Activated T-cell treated with anti-CD3 and anti-CD28 coated beads, Interleukin-2, amount 50 U/mL, for 4 hours (primary cell): Measurements from ENCODE around the gene UMAD1. TPM values are rescaled to one million over a fixed set of nuclear protein-coding genes. Genes with fewer than 3 reads are reported as not detected.

Source experiments
- ATAC-seq, 2 donors: fragments of 200-7000 bp; cut with Tn5 transposase; one replicate each; pipeline ENCODE4 v1.10.0; 2021
- DNase-seq: peaks from one replicate; pipeline ENCODE4 v3.0.0-alpha.2; 2020
- H3K27me3 Mint-ChIP-seq: one replicate; pipeline ENCODE4 v1.8.0; 2021; ENCODE audit warnings: low read depth, mixed read lengths
- H3K36me3 Mint-ChIP-seq: one replicate; pipeline ENCODE4 v1.8.0; 2022; ENCODE audit warnings: mixed read lengths; ENCODE audit not compliant: insufficient read depth
- H3K4me1 Mint-ChIP-seq: one replicate; pipeline ENCODE4 v1.8.0; 2021; ENCODE audit warnings: low read depth, mixed read lengths
- H3K4me3 Mint-ChIP-seq: one replicate; pipeline ENCODE4 v1.8.0; 2021; ENCODE audit warnings: mild to moderate bottlenecking, moderate library complexity, mixed read lengths
- H3K9me3 Mint-ChIP-seq: one replicate; pipeline ENCODE4 v1.8.0; 2021; ENCODE audit warnings: mixed read lengths
- total RNA-seq, 3 donors: library from RNA; stranded (reverse); gene quantifications; one replicate each; pipeline ENCODE4 v1.2.1, GENCODE V29; 2021

The UMAD1 gene
- total RNA-seq, 3 donors from 2014 or later = 12.5 to 16.9 (median 13.9) TPM

DNA sequence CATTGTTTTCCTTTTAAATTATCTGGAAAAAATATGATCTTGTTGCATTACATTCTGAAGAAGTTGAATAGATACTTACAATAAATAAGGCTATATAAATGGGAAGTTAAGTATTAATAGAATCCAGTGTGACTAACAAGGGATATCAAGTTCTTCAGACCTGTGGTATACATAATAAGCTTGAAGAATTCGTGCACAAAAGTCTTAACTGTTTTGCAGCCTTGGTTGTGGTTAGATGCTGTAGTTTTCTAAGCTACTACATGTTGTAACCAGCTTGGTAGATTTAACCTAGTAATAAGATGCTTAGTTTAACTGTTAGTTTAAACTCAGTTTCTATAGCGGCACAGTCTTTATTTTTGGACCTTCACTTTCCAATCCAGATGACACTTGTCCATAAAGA lies 221.8 kb downstream of the UMAD1 start:
- no peaks in the 10 kb centered on the region for H3K9me3 Mint-ChIP-seq
- H3K4me1 Mint-ChIP-seq = peaks cover 4% of the 10 kb centered on the region
- H3K4me3 Mint-ChIP-seq = no peak overlapping the region
- ATAC-seq = no peak
- no peaks in the 10 kb centered on the region for H3K27me3 Mint-ChIP-seq
- no peak for DNase-seq
- H3K36me3 Mint-ChIP-seq = no peaks in the 10 kb centered on the region

DNA sequence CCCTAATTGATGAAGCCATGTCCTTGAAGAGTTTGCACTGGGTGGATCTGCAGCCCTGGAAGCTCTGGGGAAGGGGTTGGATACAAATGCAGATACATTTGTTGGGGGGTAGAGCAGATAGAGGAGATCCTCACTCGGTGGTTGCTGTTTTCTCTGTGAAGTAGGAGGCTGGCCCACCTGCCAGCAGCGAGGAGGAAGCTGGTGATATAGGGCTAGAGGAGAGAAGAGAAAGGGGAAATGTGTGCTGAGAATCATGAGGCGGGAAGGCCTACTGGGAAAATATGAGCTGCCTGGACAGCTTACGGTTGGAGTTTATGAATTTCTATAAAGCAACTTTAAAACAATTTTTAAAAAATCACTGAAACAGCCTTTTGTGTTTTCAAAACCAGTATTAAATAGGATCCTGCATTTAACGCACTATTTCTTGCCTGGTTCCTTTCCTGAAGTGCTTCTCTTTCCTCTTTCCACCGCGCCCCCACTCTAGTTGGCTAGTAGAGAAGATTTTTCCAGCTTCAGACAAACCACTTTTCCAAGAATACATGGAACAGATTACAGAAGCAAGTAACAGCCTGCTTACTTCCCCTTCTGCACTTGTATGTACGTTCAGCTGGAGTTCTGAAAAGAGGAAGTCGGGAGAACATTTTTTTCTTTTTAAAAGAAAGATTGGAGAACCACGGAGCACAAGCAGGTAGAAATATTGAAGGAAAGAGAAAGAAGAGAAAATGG lies 227.5 kb downstream of the UMAD1 start:
- Mint-ChIP-seq H3K27me3 (no peaks in the 10 kb centered on the region), H3K4me3 (no peak overlapping the region), H3K36me3 (peaks cover 6% of the 10 kb centered on the region), H3K4me1 (no peaks in the 10 kb centered on the region), H3K9me3 (no peaks in the 10 kb centered on the region)
- ATAC-seq (no peak), DNase-seq (no peak)

DNA sequence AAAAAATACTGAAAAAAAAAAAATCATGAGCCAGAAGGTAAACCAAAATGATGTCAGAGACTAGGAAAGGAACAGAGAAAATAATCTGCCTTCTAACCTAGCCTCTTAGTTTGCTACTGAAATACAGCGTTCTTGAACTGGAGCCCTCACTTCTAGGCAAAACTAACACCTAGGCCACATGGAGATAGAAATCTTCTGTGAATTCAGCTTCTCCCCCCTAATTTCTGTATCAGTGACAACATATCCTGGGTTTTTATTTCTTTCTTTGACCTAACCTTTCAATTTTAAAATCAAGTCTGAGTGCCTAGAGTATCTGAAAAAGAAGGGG lies 228.0 kb downstream of the UMAD1 start:
- Mint-ChIP-seq H3K27me3 (no peaks in the 10 kb centered on the region), H3K9me3 (no peaks in the 10 kb centered on the region), H3K4me1 (no peaks in the 10 kb centered on the region), H3K36me3 (peaks cover 6% of the 10 kb centered on the region), H3K4me3 (no peak overlapping the region)
- ATAC-seq (no peak), DNase-seq (no peak)

DNA sequence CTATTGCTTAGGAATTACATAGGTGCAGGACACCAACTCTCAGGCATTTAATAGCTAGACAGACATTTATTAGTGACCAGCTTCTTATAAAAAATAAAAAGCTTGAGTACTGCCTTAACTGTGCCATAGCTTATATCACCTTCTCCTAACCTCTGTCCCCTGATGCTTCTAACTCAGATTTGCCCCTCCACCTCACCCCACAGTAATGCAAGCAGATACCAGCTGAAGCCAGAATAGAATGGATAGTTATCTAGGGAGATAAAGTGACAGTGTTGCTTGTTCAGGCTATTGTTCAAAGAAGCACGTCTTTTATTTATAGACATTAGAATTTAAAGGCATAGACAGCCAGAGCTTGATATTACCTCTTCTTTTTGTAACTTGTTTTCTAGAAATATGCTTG lies 228.5 kb downstream of the UMAD1 start:
- no peak for ATAC-seq
- Mint-ChIP-seq H3K27me3 (no peaks in the 10 kb centered on the region), H3K9me3 (no peaks in the 10 kb centered on the region), H3K4me1 (no peaks in the 10 kb centered on the region), H3K36me3 (peaks cover 11% of the 10 kb centered on the region), H3K4me3 (no peak overlapping the region)
- no peak for DNase-seq

DNA sequence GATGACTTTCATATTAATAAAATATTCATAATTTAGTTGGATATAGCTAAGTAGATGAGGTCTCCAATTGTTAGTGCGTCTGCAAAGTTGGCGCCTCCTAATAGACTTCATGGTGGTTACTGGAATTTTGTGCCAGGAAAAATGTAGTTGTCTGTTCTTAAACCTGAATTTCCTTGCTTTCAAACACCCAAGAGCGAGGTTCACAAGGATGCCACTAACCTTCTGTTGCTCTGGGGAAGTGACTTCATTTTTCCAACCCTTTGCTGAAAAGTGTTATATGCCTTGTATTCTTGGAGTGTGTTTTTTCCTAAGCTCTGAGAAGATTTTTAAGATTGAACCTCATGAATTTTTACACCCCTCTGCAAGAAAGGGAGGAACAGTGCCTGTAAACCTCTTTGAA lies 229.1 kb downstream of the UMAD1 start:
- DNase-seq (no peak), ATAC-seq (no peak)
- Mint-ChIP-seq H3K9me3 (no peaks in the 10 kb centered on the region), H3K4me1 (no peaks in the 10 kb centered on the region), H3K27me3 (no peaks in the 10 kb centered on the region), H3K36me3 (peaks cover 13% of the 10 kb centered on the region), H3K4me3 (no peak overlapping the region)

DNA sequence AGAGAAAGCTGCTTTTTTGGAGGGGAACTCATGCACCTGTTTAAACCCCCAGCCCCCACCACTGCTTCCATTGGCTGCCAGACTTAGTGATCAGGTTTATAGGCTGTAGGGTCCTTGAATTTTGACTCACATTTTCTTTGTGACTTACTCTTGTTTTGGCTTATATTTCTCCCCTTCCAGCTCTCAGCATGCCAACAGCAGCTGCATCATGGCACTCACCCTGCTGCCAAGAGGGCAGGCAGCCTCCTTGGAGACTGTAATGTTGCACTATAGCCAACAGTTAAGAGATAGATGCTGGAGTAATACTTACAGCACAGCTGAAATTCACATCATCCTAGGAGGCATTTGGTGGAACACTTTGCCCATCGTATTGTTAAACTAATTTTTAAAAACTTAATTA lies 230.0 kb downstream of the UMAD1 start:
- peaks cover 16% of the 10 kb centered on the region for H3K36me3 Mint-ChIP-seq
- H3K9me3 Mint-ChIP-seq = no peaks in the 10 kb centered on the region
- ATAC-seq = no peak
- H3K4me1 Mint-ChIP-seq = no peaks in the 10 kb centered on the region
- no peak overlapping the region for H3K4me3 Mint-ChIP-seq
- H3K27me3 Mint-ChIP-seq = no peaks in the 10 kb centered on the region
- no peak for DNase-seq

DNA sequence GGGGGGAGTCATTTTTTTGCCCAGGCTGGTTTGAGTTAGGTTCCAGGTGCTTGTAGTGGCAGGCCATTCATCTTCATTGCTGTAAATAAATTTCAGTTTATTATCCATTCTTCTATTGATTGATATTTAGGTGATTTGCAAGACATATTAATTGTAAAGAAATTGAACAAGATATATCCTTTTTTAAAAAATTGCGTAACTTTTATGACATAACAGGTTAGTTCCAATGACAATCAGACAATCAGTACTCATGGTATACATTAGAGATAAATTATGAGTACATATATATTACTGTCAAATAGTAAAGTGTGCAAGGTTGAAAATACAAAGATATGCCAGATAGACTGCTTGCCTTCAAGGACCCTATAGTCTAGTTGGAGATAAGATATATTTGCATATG lies 235.9 kb downstream of the UMAD1 start:
- DNase-seq (no peak), ATAC-seq (no peak)
- H3K27me3 Mint-ChIP-seq = no peaks in the 10 kb centered on the region
- H3K4me3 Mint-ChIP-seq = no peak overlapping the region
- no peaks in the 10 kb centered on the region for H3K4me1 Mint-ChIP-seq
- H3K36me3 Mint-ChIP-seq = peaks cover 24% of the 10 kb centered on the region
- no peaks in the 10 kb centered on the region for H3K9me3 Mint-ChIP-seq

DNA sequence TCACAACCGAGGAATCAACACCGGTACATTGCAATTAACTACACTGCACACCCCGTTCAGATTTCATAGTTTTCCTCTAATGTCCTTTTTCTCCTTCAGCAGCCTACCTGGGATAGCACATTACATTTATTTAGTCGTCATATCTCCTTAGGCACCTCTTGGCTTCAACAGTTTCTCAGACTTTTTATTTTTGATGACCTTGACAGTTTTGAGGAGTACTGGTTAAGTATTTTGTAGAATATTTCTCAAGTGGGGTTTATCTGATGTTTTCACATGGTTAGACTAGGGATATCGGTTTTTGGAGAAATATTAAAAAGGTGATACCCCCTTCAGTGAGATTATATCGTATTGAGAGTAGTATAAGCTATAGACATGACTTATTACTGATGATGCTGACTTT lies 241.0 kb downstream of the UMAD1 start:
- no peaks in the 10 kb centered on the region for H3K4me1 Mint-ChIP-seq
- H3K9me3 Mint-ChIP-seq = no peaks in the 10 kb centered on the region
- no peak overlapping the region for H3K4me3 Mint-ChIP-seq
- H3K36me3 Mint-ChIP-seq = peaks cover 8% of the 10 kb centered on the region
- no peak for ATAC-seq
- no peaks in the 10 kb centered on the region for H3K27me3 Mint-ChIP-seq
- DNase-seq = no peak

DNA sequence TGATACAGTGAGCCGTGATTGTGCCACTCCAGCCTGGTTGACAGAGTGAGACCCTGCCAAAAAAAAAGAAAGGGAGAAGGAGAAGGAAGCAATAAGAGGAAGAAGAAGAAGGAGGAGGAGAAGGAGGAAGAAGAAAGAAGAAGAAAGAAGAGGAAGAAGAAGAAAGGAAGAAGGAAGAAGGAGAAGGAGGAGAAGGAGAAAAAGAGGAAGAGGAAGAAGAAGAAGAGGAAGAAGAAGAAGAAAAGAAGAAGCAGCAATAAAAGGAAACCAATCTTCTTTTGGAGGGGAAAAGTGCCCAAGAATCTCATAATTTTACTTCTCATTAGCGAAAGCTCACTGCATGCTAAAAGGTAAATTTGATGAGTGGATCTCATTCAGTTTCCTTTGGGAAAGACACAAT lies 242.3 kb downstream of the UMAD1 start:
- Mint-ChIP-seq H3K9me3 (no peaks in the 10 kb centered on the region), H3K4me3 (no peak overlapping the region), H3K36me3 (peaks cover 4% of the 10 kb centered on the region), H3K4me1 (no peaks in the 10 kb centered on the region), H3K27me3 (no peaks in the 10 kb centered on the region)
- no peak for DNase-seq
- no peak for ATAC-seq

DNA sequence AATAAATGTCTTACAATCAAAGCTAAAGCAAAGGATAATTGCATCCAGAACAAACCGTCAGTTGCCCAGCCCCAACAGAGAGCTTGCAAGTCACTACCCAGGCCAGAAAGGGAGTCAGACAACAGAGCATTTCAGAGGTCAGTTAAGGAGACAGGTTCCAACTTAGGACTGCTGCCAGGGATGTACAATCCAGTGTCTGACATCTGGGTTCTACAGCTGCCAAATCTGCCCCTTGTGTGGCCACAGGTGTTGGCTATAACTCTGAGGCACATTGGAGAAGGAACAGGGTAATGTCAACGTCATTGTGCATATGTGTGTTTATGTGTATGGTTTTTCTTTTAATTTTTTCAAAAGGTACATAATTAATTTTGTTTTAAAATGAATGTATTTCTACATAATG lies 242.8 kb downstream of the UMAD1 start:
- no peaks in the 10 kb centered on the region for H3K4me1 Mint-ChIP-seq
- H3K36me3 Mint-ChIP-seq = no peaks in the 10 kb centered on the region
- no peaks in the 10 kb centered on the region for H3K9me3 Mint-ChIP-seq
- no peak for DNase-seq
- no peak for ATAC-seq
- H3K4me3 Mint-ChIP-seq = no peak overlapping the region
- no peaks in the 10 kb centered on the region for H3K27me3 Mint-ChIP-seq

DNA sequence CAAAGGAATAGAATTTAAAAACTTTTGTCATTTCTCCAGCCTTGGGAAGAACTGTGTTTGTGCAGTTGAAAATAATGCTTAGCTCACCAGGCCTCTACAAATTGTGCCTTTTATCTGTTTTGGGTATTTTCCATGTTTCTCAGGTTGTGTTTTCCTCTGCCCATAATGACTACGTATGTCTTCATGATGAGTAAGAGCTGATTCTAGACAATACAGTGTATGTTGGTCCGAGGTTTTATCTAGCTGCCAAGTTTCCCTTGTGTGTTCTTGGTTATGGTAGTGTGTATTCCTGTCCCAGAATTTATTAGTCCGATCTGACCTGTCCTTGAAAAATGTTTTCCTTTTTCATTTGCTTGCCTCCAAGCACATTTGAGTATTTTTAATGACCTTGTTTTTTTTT lies 244.3 kb downstream of the UMAD1 start:
- DNase-seq = no peak
- Mint-ChIP-seq H3K27me3 (no peaks in the 10 kb centered on the region), H3K4me1 (no peaks in the 10 kb centered on the region), H3K36me3 (peaks cover 5% of the 10 kb centered on the region), H3K4me3 (no peak overlapping the region), H3K9me3 (no peaks in the 10 kb centered on the region)
- no peak for ATAC-seq

DNA sequence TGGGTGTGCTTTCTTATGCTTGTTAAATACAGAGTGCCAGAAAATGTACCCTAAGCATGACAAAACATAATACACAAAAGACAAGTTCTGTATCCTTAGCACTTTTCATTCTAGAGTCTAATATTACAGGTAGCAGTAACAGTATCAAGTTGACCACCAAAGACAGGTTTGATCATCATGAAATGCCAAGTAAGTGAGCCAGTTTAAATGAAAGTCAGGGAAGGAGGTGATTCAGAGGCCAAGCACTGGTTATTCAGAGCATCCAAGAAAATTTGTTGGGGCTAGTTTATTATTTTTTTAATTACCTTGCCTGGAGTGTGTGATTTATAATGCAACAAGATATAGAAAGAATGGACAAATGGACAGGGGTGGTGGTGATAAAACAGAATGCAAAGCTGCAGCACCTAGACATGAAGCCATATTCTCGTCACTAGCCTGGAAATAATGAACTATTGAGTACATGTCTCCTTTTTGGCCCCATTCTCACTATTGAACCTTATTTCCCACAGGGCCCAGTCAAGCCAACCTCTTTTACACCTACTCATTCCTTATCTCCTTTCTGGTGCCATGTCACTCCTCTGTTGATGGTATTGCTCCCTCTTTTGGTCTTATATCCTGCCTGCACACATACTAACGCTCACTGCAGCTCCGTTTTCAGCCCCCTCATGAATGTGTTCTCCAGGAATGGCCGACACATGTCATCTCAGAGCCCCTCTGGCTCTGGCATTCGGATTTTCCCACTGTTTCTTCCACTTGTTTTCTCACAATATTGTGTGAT lies 249.4 kb downstream of the UMAD1 start:
- Mint-ChIP-seq H3K9me3 (peaks cover 3% of the 10 kb centered on the region), H3K36me3 (peaks cover 20% of the 10 kb centered on the region), H3K27me3 (no peaks in the 10 kb centered on the region), H3K4me1 (no peaks in the 10 kb centered on the region), H3K4me3 (no peak overlapping the region)
- ATAC-seq = no peak
- no peak for DNase-seq

DNA sequence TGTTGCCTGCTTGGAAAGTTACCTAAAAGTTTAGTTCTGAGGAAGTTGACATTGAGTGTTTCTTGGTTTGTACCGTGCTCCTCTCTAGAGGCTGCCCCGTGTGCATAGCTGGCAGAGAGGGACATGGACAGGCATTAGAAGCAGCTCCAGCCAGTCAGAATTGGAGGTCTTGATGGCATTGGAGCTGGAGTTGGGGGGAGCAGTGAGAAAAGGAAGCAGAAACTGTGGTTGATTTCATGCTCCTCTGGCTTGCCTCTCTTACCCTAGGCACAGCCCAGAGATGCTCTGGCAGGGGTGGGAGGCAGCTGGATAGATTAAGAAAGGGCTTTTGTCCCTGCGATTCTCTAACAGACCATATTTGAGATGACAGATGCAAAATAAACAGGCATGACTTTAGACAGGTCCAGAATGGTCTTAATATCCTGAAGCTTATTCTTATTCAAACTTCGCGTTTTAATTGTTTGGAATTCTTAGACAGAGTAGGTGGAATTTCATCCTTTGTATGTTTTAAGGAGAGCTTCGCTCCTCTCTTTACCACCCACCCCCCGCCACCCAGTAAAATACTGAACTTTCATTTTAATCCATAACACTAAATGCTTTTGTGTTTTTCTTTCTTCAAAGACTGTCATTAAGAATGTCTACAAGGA lies 254.6 kb downstream of the UMAD1 start:
- DNase-seq (no peak), ATAC-seq (no peak)
- Mint-ChIP-seq H3K36me3 (peaks cover 23% of the 10 kb centered on the region), H3K4me3 (no peak overlapping the region), H3K9me3 (peaks cover 3% of the 10 kb centered on the region), H3K4me1 (no peaks in the 10 kb centered on the region), H3K27me3 (no peaks in the 10 kb centered on the region)

DNA sequence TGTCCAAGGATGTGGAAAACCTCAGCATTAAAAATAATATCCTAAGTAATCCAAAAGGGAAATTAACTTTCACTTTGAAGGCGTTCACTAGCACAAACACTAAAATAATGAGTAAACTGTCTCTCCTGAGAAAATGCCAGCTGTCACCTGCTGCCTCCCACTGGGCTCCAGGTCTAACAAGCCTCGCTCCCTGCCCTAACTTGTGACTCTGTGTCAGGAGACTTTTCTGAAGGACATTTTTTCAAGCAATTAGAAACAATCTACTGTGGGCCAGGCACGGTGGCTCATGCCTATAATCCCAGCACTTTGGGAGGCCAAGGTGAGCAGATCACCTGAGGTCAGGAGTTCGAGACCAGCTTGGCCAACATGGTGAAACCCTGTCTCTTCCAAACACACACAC lies 255.2 kb downstream of the UMAD1 start:
- DNase-seq (no peak), ATAC-seq (no peak)
- Mint-ChIP-seq H3K4me1 (no peaks in the 10 kb centered on the region), H3K4me3 (no peak overlapping the region), H3K36me3 (peaks cover 17% of the 10 kb centered on the region), H3K9me3 (peaks cover 2% of the 10 kb centered on the region), H3K27me3 (no peaks in the 10 kb centered on the region)

DNA sequence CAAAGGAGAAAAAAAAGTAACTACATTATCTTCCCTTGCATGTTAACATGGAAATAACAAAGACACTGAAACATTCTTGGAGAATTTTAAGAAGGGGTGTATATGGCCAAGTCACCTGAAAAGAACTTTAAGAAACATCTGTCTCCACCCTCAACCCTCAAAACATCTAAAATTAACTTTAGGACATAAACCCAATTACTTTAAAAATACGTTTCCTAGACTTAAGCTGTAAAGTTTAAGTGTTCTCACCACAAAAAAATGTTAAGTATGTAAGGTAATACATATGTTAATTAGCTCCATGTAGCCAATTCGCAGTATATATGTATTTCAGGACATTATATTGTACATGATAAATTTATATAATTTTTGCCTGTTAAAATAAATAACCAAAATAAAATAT lies 257.0 kb downstream of the UMAD1 start:
- H3K27me3 Mint-ChIP-seq = no peaks in the 10 kb centered on the region
- DNase-seq (no peak), ATAC-seq (no peak)
- no peaks in the 10 kb centered on the region for H3K9me3 Mint-ChIP-seq
- no peaks in the 10 kb centered on the region for H3K4me1 Mint-ChIP-seq
- no peak overlapping the region for H3K4me3 Mint-ChIP-seq
- H3K36me3 Mint-ChIP-seq = peaks cover 15% of the 10 kb centered on the region
